Hindlimb muscle (tissue), 1 donor: ENCODE measurements around the gene THOC5. TPM values are rescaled to one million over a fixed set of nuclear protein-coding genes. Genes with fewer than 3 reads are reported as not detected.
"Not testable (repeated sequence)": the region's sequence is repeated elsewhere in the genome, so short reads cannot be mapped to it uniquely, and the experiment has no call there.

Experiments used
- DNase-seq: peaks from one replicate; pipeline ENCODE4 v3.0.0-alpha.2; 2013
- polyA plus RNA-seq: library from polyadenylated mRNA; unstranded; fragments of 120-200 nt; gene quantifications from one replicate; pipeline ENCODE4 v1.2.1, GENCODE V29; 2013; ENCODE audit not compliant: insufficient read length

THOC5 gene
- polyA plus RNA-seq, 1 donor = 28.4 TPM

- DNase-seq = no peak
These were observed 6.3 kb upstream of the THOC5 start for GRCh38 chr22:29559853-29560252.

- no peak for DNase-seq
These were observed 5.5 kb upstream of the THOC5 start for GRCh38 chr22:29559030-29559429.

- peak; percentile 40 for DNase-seq
These were observed 1.6 kb upstream of the THOC5 start for GRCh38 chr22:29555065-29555644.

GRCh38 chr22:29552357-29552756 is 1.2 kb downstream of the THOC5 start:
- DNase-seq = not testable (repeated sequence)

GRCh38 chr22:29550005-29550404 is 3.6 kb downstream of the THOC5 start:
- no peak for DNase-seq

GRCh38 chr22:29545045-29545444 is 8.5 kb downstream of the THOC5 start:
- not testable (repeated sequence) for DNase-seq

GRCh38 chr22:29541845-29542244 is 11.7 kb downstream of the THOC5 start:
- no peak for DNase-seq

- no peak for DNase-seq
These were observed 14.5 kb downstream of the THOC5 start for GRCh38 chr22:29539105-29539504.

- DNase-seq = no peak
These were observed 17.1 kb downstream of the THOC5 start for GRCh38 chr22:29536411-29536810.

- no peak for DNase-seq
These were observed 22.1 kb downstream of the THOC5 start for GRCh38 chr22:29531419-29531818.

GRCh38 chr22:29530716-29531115 is 22.8 kb downstream of the THOC5 start:
- no peak for DNase-seq

- no peak for DNase-seq
These were observed 25.4 kb downstream of the THOC5 start for GRCh38 chr22:29528144-29528543.

GRCh38 chr22:29524442-29525191 is 28.9 kb downstream of the THOC5 start:
- no peak for DNase-seq

- DNase-seq = no peak
These were observed 29.8 kb downstream of the THOC5 start for GRCh38 chr22:29523761-29524160.

- DNase-seq = no peak
These were observed 32.0 kb downstream of the THOC5 start for GRCh38 chr22:29521526-29521925.

- DNase-seq = no peak
These were observed 32.7 kb downstream of the THOC5 start for GRCh38 chr22:29520851-29521250.

- no peak for DNase-seq
These were observed 33.6 kb downstream of the THOC5 start for GRCh38 chr22:29519996-29520395.

- no peak for DNase-seq
These were observed 35.1 kb downstream of the THOC5 start for GRCh38 chr22:29518427-29518826.

- DNase-seq = no peak
These were observed 36.2 kb downstream of the THOC5 start for GRCh38 chr22:29517215-29517908.

- no peak for DNase-seq
These were observed 41.5 kb downstream of the THOC5 start for GRCh38 chr22:29512031-29512430.

GRCh38 chr22:29511126-29511862 is 42.3 kb downstream of the THOC5 start:
- no peak for DNase-seq

GRCh38 chr22:29510542-29510941 is 43.0 kb downstream of the THOC5 start:
- DNase-seq = no peak

- no peak for DNase-seq
These were observed 43.7 kb downstream of the THOC5 start for GRCh38 chr22:29509815-29510214.
